Testis (tissue), 3 donors: ENCODE results near the gene SDC3. TPM values are rescaled to one million over a fixed set of nuclear protein-coding genes. Genes with fewer than 3 reads are reported as not detected.

Experiments
- DNase-seq: peaks from one replicate; pipeline ENCODE4 v3.0.0-alpha.2; 2019
- H3K27ac ChIP-seq, 2 donors: fragments of 200-600 bp; sonication (generic); one replicate each; pipeline ENCODE4 v1.5.1; 2019
- H3K27me3 ChIP-seq: fragments of 200-600 bp; sonication (generic); one replicate; pipeline ENCODE4 v1.5.1; 2019
- H3K36me3 ChIP-seq: fragments of 200-600 bp; sonication (generic); one replicate; pipeline ENCODE4 v1.5.1; 2017; ENCODE audit warnings: low read depth; ENCODE audit errors: missing control alignments
- H3K4me1 ChIP-seq: fragments of 200-600 bp; sonication (generic); one replicate; pipeline ENCODE4 v1.5.1; 2019
- H3K4me3 ChIP-seq, 2 donors: fragments of 200-600 bp; sonication (generic); one replicate each; pipeline ENCODE4 v1.5.1; 2017 to 2019
- H3K9me3 ChIP-seq: fragments of 200-600 bp; sonication (generic); one replicate; pipeline ENCODE4 v1.5.1; 2017
- POLR2A ChIP-seq: fragments of 450-650 bp; IDR thresholded peaks from one replicate; pipeline ENCODE4 v1.6.1; 2017; ENCODE audit warnings: antibody characterized with exemption, mild to moderate bottlenecking, moderate library complexity
- WGBS, 2 donors: methylation state at CpG; one replicate each; pipeline ENCODE4 v1.1.5; 2018; 5-methylcytosine and 5-hydroxymethylcytosine counted together
- intact Hi-C: fragments of 100-400 bp; cut with DNase I; formaldehyde crosslinking; loops from one replicate; pipeline ENCODE4 v1.15.1; 2023; ENCODE audit warnings: low total_unique reads
- polyA plus RNA-seq: library from polyadenylated mRNA; stranded (reverse); fragments of 350-450 nt; fragmentation: Illumina TruSeq; extraction: RNeasy Lipid Tissue Mini Kit (QIAGEN cat#74804); gene quantifications from one replicate; pipeline ENCODE4 v1.2.3, GENCODE V29; 2014; ENCODE audit warnings: low read depth, low replicate concordance; ENCODE audit not compliant: insufficient read depth
- total RNA-seq, 2 donors: library from RNA; depleted of rRNA; stranded (reverse); fragments of >200 nt; gene quantifications; one replicate each; pipeline ENCODE4 v1.2.3, GENCODE V29; 2016
- TF ChIP-seq, protein P1 (sequence below), 3 experiments: fragments of 450-650 bp in 2 of 3; fragments of 200-600 bp in 1 of 3; sonication (generic) in 1 of 3; IDR thresholded peaks; one replicate each; pipeline ENCODE4 v1.5.1; 2016 to 2019; ENCODE audit warnings: antibody characterized with exemption in 3 of 3, mild to moderate bottlenecking in 2 of 3, moderate library complexity in 1 of 3

The SDC3 gene
- total and polyA plus RNA-seq, 3 donors from 2014 or later, result 3.9 to 21.2 (median 6.9) TPM

DNA sequence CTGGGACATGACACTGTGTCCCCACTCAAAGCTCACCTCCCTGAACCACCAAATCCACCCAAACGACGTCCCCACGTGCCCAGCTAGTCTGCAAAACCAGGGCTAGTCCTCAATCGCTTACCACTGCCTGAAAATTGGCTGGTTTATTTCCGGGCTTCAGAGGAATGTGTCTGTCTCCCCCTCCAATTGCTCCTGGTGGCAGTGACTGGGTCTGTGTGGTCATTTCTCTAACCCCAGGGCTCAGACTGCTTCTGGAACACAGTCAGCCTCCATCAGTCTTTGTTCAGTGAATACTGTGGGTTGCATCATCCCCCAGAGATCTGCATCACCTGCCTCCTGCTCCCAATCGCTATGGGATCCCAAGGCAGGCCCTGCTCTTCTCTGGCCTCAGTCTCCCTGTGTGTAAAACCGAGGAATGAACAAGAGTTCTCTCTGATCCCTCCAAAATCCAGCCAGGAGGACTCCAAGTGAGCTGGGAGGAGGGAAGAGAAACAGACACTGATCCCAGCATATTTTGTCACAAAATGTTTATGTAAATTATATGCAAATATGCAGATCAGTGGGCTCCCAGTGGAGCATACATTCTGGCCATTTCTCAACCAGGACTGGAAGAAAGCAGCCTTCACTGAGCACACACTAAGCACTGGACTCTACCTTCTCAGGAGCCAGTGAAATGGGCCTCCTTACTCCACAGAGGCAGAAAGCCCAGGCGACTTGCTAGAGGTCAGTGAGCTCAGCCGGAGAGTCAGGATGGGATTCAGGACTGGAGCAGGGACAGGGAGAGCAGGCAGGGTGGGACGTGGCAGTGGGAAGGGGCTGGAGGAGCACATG lies 20.9 kb downstream of the SDC3 start:
- TF ChIP-seq POLR2A, result no peak
- TF ChIP-seq, protein P1, sequence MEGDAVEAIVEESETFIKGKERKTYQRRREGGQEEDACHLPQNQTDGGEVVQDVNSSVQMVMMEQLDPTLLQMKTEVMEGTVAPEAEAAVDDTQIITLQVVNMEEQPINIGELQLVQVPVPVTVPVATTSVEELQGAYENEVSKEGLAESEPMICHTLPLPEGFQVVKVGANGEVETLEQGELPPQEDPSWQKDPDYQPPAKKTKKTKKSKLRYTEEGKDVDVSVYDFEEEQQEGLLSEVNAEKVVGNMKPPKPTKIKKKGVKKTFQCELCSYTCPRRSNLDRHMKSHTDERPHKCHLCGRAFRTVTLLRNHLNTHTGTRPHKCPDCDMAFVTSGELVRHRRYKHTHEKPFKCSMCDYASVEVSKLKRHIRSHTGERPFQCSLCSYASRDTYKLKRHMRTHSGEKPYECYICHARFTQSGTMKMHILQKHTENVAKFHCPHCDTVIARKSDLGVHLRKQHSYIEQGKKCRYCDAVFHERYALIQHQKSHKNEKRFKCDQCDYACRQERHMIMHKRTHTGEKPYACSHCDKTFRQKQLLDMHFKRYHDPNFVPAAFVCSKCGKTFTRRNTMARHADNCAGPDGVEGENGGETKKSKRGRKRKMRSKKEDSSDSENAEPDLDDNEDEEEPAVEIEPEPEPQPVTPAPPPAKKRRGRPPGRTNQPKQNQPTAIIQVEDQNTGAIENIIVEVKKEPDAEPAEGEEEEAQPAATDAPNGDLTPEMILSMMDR (IDR thresholded peaks at IDR 0.05), result no peak
- intact Hi-C loops, result no loop called here
- Histone ChIP-seq H3K4me1 (peaks cover 4% of the 10 kb centered on the region), H3K36me3 (no peaks in the 10 kb centered on the region), H3K27me3 (no peaks in the 10 kb centered on the region), H3K4me3 (no peak overlapping the region), H3K9me3 (no peaks in the 10 kb centered on the region), H3K27ac (peak overlapping the region in 1 of 2 donors; percentile 29)
- no peak for DNase-seq
- 65 to 75% methylated on average over 10 of the region's 10 CpGs for whole genome bisulfite sequencing, 2 donors

DNA sequence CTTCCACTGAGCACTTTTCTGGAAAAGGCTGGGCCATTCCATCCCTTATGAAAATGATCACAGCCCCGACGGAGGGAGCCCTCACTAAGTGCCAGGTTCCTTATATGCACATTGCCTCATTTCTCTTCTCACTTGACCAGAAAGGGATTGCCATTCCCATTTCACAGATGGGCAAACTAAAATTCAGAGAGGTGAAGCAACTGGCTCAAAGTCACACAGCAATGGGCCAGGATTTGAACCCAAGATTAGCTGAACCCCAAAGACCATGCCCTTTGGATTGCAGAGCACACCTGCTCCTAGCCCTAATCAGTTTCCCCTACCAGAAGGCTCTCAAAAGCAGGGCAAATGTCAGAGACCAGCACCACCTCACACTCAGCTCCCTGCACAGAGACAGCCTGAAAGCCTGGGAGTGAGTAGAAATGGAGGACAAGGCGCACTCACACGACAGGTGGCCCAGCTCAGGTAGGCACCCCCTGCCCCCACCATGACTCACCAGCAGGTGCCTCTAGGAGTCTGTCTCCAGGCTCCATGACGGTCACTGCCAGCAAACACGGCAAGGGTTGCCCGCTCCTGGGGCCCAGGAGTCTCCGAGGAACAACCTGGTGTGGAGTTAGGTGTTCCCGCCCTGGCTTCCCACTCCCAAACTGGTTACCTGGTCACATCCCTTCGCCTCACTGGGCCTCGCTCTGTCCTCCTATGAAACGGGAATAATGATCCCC lies 21.7 kb downstream of the SDC3 start:
- intact Hi-C loops, result no loop called here
- Histone ChIP-seq H3K9me3 (no peaks in the 10 kb centered on the region), H3K4me1 (peaks cover 4% of the 10 kb centered on the region), H3K27ac (no peak overlapping the region), H3K27me3 (no peaks in the 10 kb centered on the region), H3K4me3 (no peak overlapping the region), H3K36me3 (no peaks in the 10 kb centered on the region)
- DNase-seq, result no peak
- TF ChIP-seq POLR2A, result no peak
- TF ChIP-seq, protein P1 (IDR thresholded peaks at IDR 0.05), result no peak
- 93 to 95% methylated on average over 9 to 12 of the region's 12 CpGs for WGBS, 2 donors

DNA sequence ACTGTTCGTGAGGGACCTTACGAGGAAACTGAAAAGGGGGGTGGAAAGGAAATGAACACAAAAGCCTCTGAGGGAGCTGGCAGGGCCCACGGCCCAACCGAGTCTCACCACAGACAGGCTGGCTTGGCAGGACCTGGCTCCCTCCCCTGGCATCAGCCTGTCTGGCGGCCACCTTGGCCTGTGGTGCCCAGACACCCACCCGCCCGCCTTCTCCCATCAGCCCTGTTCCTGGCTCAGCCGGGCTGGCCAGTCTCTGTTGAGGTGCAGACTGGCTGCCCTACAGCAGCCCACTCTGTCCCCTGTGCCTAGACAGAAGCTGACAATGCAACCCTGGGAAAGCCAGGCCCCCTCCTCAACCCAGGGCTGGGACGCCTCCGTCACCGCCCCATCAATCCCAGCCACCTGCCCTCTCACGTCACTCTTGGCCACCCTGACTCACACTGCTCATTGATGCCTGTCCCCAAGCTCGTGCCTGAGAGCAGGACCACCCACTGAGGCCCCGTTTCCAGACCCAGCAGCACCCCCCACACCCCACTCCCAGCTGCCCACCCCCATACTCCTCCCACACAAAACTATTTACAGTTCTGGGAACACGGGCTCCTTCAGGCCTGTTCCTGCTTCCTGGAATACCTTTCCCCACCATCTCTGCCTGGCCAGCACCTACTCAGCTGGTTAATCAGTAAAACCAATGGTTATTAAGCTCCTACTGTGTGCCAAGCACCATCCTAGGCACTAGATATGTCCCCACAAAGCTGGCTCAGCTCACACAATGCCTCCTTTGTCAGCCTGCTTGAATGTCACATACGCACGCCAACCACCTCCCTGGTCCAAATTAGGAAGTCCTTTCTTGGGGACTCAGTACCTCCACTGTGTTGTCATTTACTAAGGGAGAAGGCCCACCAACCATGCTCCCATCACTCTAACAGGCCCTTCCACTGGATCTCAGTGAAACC lies 22.7 kb downstream of the SDC3 start:
- H3K4me3 ChIP-seq, result no peak overlapping the region
- no peaks in the 10 kb centered on the region for H3K27me3 ChIP-seq
- DNase-seq, result no peak
- no peak overlapping the region for H3K27ac ChIP-seq
- no peaks in the 10 kb centered on the region for H3K36me3 ChIP-seq
- WGBS, 2 donors, result 72% methylated on average over 17 of the region's 17 CpGs
- TF ChIP-seq POLR2A, result no peak
- TF ChIP-seq, protein P1 (IDR thresholded peaks at IDR 0.05), result no peak
- intact Hi-C loops, result no loop called here
- peaks cover 4% of the 10 kb centered on the region for H3K4me1 ChIP-seq
- H3K9me3 ChIP-seq, result no peaks in the 10 kb centered on the region

DNA sequence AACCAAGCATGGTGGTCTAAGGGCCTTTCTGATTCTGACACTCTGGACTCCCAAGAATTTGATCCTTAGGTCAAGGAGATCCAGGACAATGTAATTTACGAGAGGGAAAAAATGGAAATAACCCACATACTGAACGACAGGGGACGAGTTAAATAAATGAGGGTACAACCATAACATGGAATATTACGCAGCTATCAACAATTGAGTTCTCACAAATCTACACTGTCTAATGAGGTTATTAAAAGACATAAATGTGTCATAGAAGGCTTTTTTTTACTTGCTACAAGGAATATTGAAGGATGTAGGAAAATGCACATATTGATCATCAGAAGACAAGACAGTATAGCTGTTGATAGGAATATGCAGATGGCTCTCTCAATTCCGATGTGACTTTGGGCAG lies 23.8 kb downstream of the SDC3 start:
- Histone ChIP-seq H3K27me3 (no peaks in the 10 kb centered on the region), H3K27ac (no peak overlapping the region), H3K4me3 (no peak overlapping the region), H3K4me1 (peaks cover 4% of the 10 kb centered on the region), H3K9me3 (no peaks in the 10 kb centered on the region), H3K36me3 (no peaks in the 10 kb centered on the region)
- intact Hi-C loops, result no loop called here
- WGBS, 2 donors, result 84 to 88% methylated on average over 5 of the region's 5 CpGs
- TF ChIP-seq, protein P1 (IDR thresholded peaks at IDR 0.05), result no peak
- TF ChIP-seq POLR2A, result no peak
- DNase-seq, result no peak
